HepG2 (cell line): Measurements from ENCODE around the gene CAVIN3. TPM values are rescaled to one million over a fixed set of nuclear protein-coding genes. Genes with fewer than 3 reads are reported as not detected.

ENCODE experiments used
- AHDC1 ChIP-seq: sonication (generic); formaldehyde crosslinking; IDR thresholded peaks from 2 replicates; pipeline ENCODE4 v1.5.1; 2020; ENCODE audit warnings: mild to moderate bottlenecking, missing genetic modification reagents, borderline replicate concordance
- PAXIP1 ChIP-seq: sonication (generic); formaldehyde crosslinking; conservative IDR thresholded peaks from 2 replicates; pipeline ENCODE4 v1.4.0; 2020; ENCODE audit warnings: mild to moderate bottlenecking, missing genetic modification reagents, moderate library complexity
- TP53 ChIP-seq: sonication (generic); formaldehyde crosslinking; conservative IDR thresholded peaks from 2 replicates; pipeline ENCODE4 v1.4.0; 2020; ENCODE audit warnings: missing genetic modification reagents
- ZFP82 ChIP-seq: sonication (generic); formaldehyde crosslinking; IDR thresholded peaks from 2 replicates; pipeline ENCODE4 v1.5.1; 2020; ENCODE audit warnings: mild to moderate bottlenecking, missing genetic modification reagents, borderline replicate concordance
- ZNF441 ChIP-seq: sonication (generic); formaldehyde crosslinking; IDR thresholded peaks from 2 replicates; pipeline ENCODE4 v1.7.0; 2021; ENCODE audit warnings: missing genetic modification reagents, borderline replicate concordance
- ZNF569 ChIP-seq: sonication (generic); formaldehyde crosslinking; IDR thresholded peaks from 2 replicates; pipeline ENCODE4 v1.5.0; 2020; ENCODE audit warnings: mild to moderate bottlenecking, missing genetic modification reagents, moderate library complexity, borderline replicate concordance
- ZNF646 ChIP-seq: sonication (generic); formaldehyde crosslinking; IDR thresholded peaks from 2 replicates; pipeline ENCODE4 v1.9.0; 2021; ENCODE audit warnings: mild to moderate bottlenecking, missing genetic modification reagents
- polyA plus RNA-seq, 8 experiments: library from polyadenylated mRNA; depleted of rRNA in 3 of 8; stranded (reverse) in 7 of 8; unstranded in 1 of 8; fragments of >200 nt; fragmentation: Illumina TruSeq in 4 of 8; extraction: Trizol in 4 of 8; gene quantifications; 2 replicates each; pipeline versions ENCODE4 v1.2.1 to v1.2.3, GENCODE V29; 2011 to 2016; ENCODE audit warnings: low read depth in 4 of 8, missing spikeins in 1 of 8, mixed read lengths in 1 of 8; ENCODE audit not compliant: insufficient read depth in 1 of 8
- total RNA-seq, 5 experiments: library from RNA; depleted of rRNA; stranded (reverse); fragments of >200 nt; fragmentation: Illumina TruSeq; extraction: Trizol; gene quantifications; 2 replicates each; pipeline ENCODE4 v1.2.3, GENCODE V29; 2016; ENCODE audit warnings: low read depth in 1 of 5

CAVIN3 gene
- total and polyA plus RNA-seq, 2 of the 13 experiments (the other 11 are each of a cell fraction or from before 2014, with no cell fraction given) = not detected

- TF ChIP-seq ZNF646 (CRISPR knock-in tag) (no peak), TP53 (no peak), AHDC1 (CRISPR knock-in tag) (no peak), PAXIP1 (peak; percentile 42), ZNF441 (CRISPR knock-in tag) (0 out of 2 replicates have a peak, but pooled peaks have one; percentile 20), ZFP82 (CRISPR knock-in tag) (no peak), ZNF569 (CRISPR knock-in tag) (no peak)
Observed at GRCh38 chr11:6353367-6353987, 33.2 kb upstream of the CAVIN3 start (continued).
